ENCODE results near the gene RXFP3.
A peak's percentile ranks its signal among the peaks of the same experiment; 100 is the strongest.

Gene RXFP3

DNA sequence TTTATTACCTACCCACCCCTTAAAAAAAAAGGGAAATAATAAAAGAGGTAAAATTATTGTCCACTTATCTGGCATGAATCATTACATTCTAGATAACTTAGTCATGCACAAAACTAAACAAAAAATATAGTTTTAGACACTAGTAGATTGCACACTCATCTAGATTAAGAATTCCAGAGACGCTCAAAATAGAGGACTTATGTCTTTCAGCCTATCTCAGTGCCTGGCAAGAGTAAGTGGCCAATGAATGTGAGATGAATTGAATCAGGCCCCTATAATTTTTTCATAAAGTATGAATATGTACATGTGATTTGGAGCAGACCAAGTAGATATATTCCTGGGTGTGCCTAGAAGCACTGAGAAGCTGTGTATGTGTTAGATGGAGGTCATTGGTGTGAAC, 2.0 kb upstream of the RXFP3 start:
- no peak overlapping the region; the same call in 1 of the 2 replicates for H3K27ac ChIP-seq (ENCODE audit: low read length)
- no peak overlapping the region for H3K4me2 ChIP-seq (ENCODE audit: low read depth, low read length)
- DNase-seq: no peak
- no peaks in the 10 kb centered on the region for H3K79me2 ChIP-seq (ENCODE audit: low read length)
- H3K27me3 ChIP-seq (replicated peaks; ENCODE audit: insufficient read depth, low read length): no peaks in the 10 kb centered on the region
- no peaks in the 10 kb centered on the region for H3F3A ChIP-seq (ENCODE audit: insufficient read depth, low read length)
- no peaks in the 10 kb centered on the region for H4K20me1 ChIP-seq (ENCODE audit: insufficient read depth, low read length)
- peaks cover 13% of the 10 kb centered on the region for H3K4me1 ChIP-seq (ENCODE audit: low read length)
- H3K9ac ChIP-seq (ENCODE audit: low read length): no peak overlapping the region
- no peaks in the 10 kb centered on the region for H3K9me2 ChIP-seq (replicated peaks; ENCODE audit: insufficient read depth, low read length)
- H3K9me3 ChIP-seq (replicated peaks; ENCODE audit: insufficient read depth, low read length): no peaks in the 10 kb centered on the region
- no peaks in the 10 kb centered on the region for H3K36me3 ChIP-seq (replicated peaks; ENCODE audit: insufficient read depth, low read length)
- no peak for TF ChIP-seq EZH2phosphoT487 (IDR thresholded peaks at IDR 0.05; ENCODE audit: low read length)
- TF ChIP-seq, protein P1, sequence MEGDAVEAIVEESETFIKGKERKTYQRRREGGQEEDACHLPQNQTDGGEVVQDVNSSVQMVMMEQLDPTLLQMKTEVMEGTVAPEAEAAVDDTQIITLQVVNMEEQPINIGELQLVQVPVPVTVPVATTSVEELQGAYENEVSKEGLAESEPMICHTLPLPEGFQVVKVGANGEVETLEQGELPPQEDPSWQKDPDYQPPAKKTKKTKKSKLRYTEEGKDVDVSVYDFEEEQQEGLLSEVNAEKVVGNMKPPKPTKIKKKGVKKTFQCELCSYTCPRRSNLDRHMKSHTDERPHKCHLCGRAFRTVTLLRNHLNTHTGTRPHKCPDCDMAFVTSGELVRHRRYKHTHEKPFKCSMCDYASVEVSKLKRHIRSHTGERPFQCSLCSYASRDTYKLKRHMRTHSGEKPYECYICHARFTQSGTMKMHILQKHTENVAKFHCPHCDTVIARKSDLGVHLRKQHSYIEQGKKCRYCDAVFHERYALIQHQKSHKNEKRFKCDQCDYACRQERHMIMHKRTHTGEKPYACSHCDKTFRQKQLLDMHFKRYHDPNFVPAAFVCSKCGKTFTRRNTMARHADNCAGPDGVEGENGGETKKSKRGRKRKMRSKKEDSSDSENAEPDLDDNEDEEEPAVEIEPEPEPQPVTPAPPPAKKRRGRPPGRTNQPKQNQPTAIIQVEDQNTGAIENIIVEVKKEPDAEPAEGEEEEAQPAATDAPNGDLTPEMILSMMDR (IDR thresholded peaks at IDR 0.05; ENCODE audit: low read length): no peak
- H3K4me3 ChIP-seq (ENCODE audit: low read length): no peak overlapping the region
- H2AFZ ChIP-seq (ENCODE audit: low read length): no peak overlapping the region

DNA sequence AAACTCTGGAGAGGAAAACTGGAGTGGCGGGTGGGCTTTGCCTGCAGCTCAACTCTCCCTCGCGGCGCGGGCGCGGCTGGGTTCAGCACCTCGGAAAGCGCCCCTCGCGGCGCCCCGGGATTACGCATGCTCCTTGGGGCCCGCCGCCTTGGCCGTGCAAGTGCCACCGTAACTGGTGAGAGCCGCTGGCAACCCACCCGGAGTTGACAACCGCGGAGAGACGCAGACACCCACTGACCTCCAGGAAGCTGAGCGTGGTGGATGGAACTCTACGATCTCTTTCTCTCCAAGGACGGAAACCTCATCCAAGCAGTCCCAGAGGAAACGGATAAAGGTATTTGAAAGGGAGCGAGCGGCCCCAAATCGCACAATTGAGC, 194 bp upstream of the RXFP3 start:
- DNase-seq: peak; percentile 21
- Histone ChIP-seq H3K4me2 (ENCODE audit: low read depth, low read length) (no peak overlapping the region), H3K9ac (ENCODE audit: low read length) (no peak overlapping the region), H3K4me3 (ENCODE audit: low read length) (no peak overlapping the region), H2AFZ (ENCODE audit: low read length) (no peak overlapping the region), H3K9me2 (replicated peaks; ENCODE audit: insufficient read depth, low read length) (no peaks in the 10 kb centered on the region), H3K79me2 (ENCODE audit: low read length) (no peaks in the 10 kb centered on the region), H3K27ac (ENCODE audit: low read length) (no peak overlapping the region), H3K9me3 (replicated peaks; ENCODE audit: insufficient read depth, low read length) (no peaks in the 10 kb centered on the region), H3K4me1 (ENCODE audit: low read length) (peaks cover 13% of the 10 kb centered on the region), H3K36me3 (replicated peaks; ENCODE audit: insufficient read depth, low read length) (no peaks in the 10 kb centered on the region), H4K20me1 (ENCODE audit: insufficient read depth, low read length) (no peaks in the 10 kb centered on the region), H3F3A (ENCODE audit: insufficient read depth, low read length) (no peaks in the 10 kb centered on the region), H3K27me3 (replicated peaks; ENCODE audit: insufficient read depth, low read length) (no peaks in the 10 kb centered on the region)
- no peak for TF ChIP-seq EZH2phosphoT487 (IDR thresholded peaks at IDR 0.05; ENCODE audit: low read length)
- TF ChIP-seq, protein P1 (IDR thresholded peaks at IDR 0.05; ENCODE audit: low read length): no peak
- no peak for TF ChIP-seq EZH2 (optimal IDR thresholded peaks at IDR 0.05; ENCODE audit: low read depth, low read length)

DNA sequence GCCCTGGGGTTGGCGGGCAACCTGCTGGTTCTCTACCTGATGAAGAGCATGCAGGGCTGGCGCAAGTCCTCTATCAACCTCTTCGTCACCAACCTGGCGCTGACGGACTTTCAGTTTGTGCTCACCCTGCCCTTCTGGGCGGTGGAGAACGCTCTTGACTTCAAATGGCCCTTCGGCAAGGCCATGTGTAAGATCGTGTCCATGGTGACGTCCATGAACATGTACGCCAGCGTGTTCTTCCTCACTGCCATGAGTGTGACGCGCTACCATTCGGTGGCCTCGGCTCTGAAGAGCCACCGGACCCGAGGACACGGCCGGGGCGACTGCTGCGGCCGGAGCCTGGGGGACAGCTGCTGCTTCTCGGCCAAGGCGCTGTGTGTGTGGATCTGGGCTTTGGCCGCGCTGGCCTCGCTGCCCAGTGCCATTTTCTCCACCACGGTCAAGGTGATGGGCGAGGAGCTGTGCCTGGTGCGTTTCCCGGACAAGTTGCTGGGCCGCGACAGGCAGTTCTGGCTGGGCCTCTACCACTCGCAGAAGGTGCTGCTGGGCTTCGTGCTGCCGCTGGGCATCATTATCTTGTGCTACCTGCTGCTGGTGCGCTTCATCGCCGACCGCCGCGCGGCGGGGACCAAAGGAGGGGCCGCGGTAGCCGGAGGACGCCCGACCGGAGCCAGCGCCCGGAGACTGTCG, 976 bp downstream of the RXFP3 start:
- Histone ChIP-seq H3F3A (ENCODE audit: insufficient read depth, low read length) (no peaks in the 10 kb centered on the region), H3K27ac (ENCODE audit: low read length) (no peak overlapping the region), H3K79me2 (ENCODE audit: low read length) (no peaks in the 10 kb centered on the region), H2AFZ (ENCODE audit: low read length) (no peak overlapping the region), H3K4me2 (ENCODE audit: low read depth, low read length) (no peak overlapping the region), H3K9me3 (replicated peaks; ENCODE audit: insufficient read depth, low read length) (no peaks in the 10 kb centered on the region), H3K27me3 (replicated peaks; ENCODE audit: insufficient read depth, low read length) (no peaks in the 10 kb centered on the region), H3K36me3 (replicated peaks; ENCODE audit: insufficient read depth, low read length) (no peaks in the 10 kb centered on the region), H3K4me3 (ENCODE audit: low read length) (no peak overlapping the region), H3K4me1 (ENCODE audit: low read length) (peaks cover 13% of the 10 kb centered on the region), H3K9ac (ENCODE audit: low read length) (no peak overlapping the region), H3K9me2 (replicated peaks; ENCODE audit: insufficient read depth, low read length) (no peaks in the 10 kb centered on the region), H4K20me1 (ENCODE audit: insufficient read depth, low read length) (no peaks in the 10 kb centered on the region)
- TF ChIP-seq, protein P1 (IDR thresholded peaks at IDR 0.05; ENCODE audit: low read length): no peak
- TF ChIP-seq EZH2phosphoT487 (IDR thresholded peaks at IDR 0.05; ENCODE audit: low read length) (no peak), EZH2 (optimal IDR thresholded peaks at IDR 0.05; ENCODE audit: low read depth, low read length) (no peak)
- no peak for DNase-seq
